ENCODE data around the gene TMEM184B.

TMEM184B gene

GRCh38 chr22:38284042-38284402 lies 11.2 kb upstream of the TMEM184B start:
- no peak for TF ChIP-seq CTCF (IDR thresholded peaks at IDR 0.05)
- Histone ChIP-seq H3K27ac (no peak overlapping the region), H3K4me1 (ENCODE audit: control insufficient read depth in 1 of 2, insufficient read depth in 1 of 2, low read depth in 1 of 2, low read length in 1 of 2) (no peaks in the 10 kb centered on the region), H3K36me3 (no peaks in the 10 kb centered on the region), H3K9me3 (no peaks in the 10 kb centered on the region), H3K27me3 (no peaks in the 10 kb centered on the region), H3K4me3 (ENCODE audit: low read depth in 1 of 2, low read length in 1 of 2) (no peak overlapping the region)

- Histone ChIP-seq H3K9me3 (no peaks in the 10 kb centered on the region), H3K4me1 (ENCODE audit: control insufficient read depth in 1 of 2, insufficient read depth in 1 of 2, low read depth in 1 of 2, low read length in 1 of 2) (no peaks in the 10 kb centered on the region), H3K36me3 (no peaks in the 10 kb centered on the region), H3K27ac (no peak overlapping the region), H3K4me3 (ENCODE audit: low read depth in 1 of 2, low read length in 1 of 2) (no peak overlapping the region), H3K27me3 (no peaks in the 10 kb centered on the region)
- TF ChIP-seq CTCF (IDR thresholded peaks at IDR 0.05): no peak
Observed at GRCh38 chr22:38282397-38282796, 9.6 kb upstream of the TMEM184B start.

- Histone ChIP-seq H3K4me1 (ENCODE audit: control insufficient read depth in 1 of 2, insufficient read depth in 1 of 2, low read depth in 1 of 2, low read length in 1 of 2) (peaks cover 18 to 20% of the 10 kb centered on the region in 2 experiments), H3K27ac (no peak overlapping the region), H3K9me3 (no peaks in the 10 kb centered on the region), H3K36me3 (no peaks in the 10 kb centered on the region), H3K4me3 (ENCODE audit: low read depth in 1 of 2, low read length in 1 of 2) (no peak overlapping the region), H3K27me3 (no peaks in the 10 kb centered on the region)
- no peak for TF ChIP-seq CTCF (IDR thresholded peaks at IDR 0.05)
Observed at GRCh38 chr22:38276166-38276565, 3.4 kb upstream of the TMEM184B start.

GRCh38 chr22:38273135-38273826 lies 471 bp upstream of the TMEM184B start:
- peak overlapping the region; percentile 91 to 92 for H3K4me3 ChIP-seq (ENCODE audit: low read depth in 1 of 2, low read length in 1 of 2)
- no peaks in the 10 kb centered on the region for H3K36me3 ChIP-seq
- peaks cover 21 to 27% of the 10 kb centered on the region in 2 experiments for H3K4me1 ChIP-seq (ENCODE audit: control insufficient read depth in 1 of 2, insufficient read depth in 1 of 2, low read depth in 1 of 2, low read length in 1 of 2)
- H3K9me3 ChIP-seq: no peaks in the 10 kb centered on the region
- peak overlapping the region; percentile 86 for H3K27ac ChIP-seq
- H3K27me3 ChIP-seq: no peaks in the 10 kb centered on the region
- TF ChIP-seq CTCF (IDR thresholded peaks at IDR 0.05): no peak

GRCh38 chr22:38271927-38272372 lies 860 bp downstream of the TMEM184B start:
- no peaks in the 10 kb centered on the region for H3K9me3 ChIP-seq
- H3K36me3 ChIP-seq: no peaks in the 10 kb centered on the region
- H3K4me1 ChIP-seq (ENCODE audit: control insufficient read depth in 1 of 2, insufficient read depth in 1 of 2, low read depth in 1 of 2, low read length in 1 of 2): peaks cover 28 to 37% of the 10 kb centered on the region in 2 experiments
- peak overlapping the region; percentile 86 for H3K27ac ChIP-seq
- TF ChIP-seq CTCF (IDR thresholded peaks at IDR 0.05): no peak
- H3K4me3 ChIP-seq (ENCODE audit: low read depth in 1 of 2, low read length in 1 of 2): peak overlapping the region; percentile 91 to 92
- no peaks in the 10 kb centered on the region for H3K27me3 ChIP-seq

Measured in neutrophil (primary cell).